Retina (tissue), 1 donor: Measurements from ENCODE around the gene LRRC40.

Source experiments
- DNase-seq: peaks from one replicate; pipeline ENCODE4 v3.0.0-alpha.2; 2016

Gene LRRC40

GRCh38 chr1:70109241-70109640 is 96.1 kb downstream of the LRRC40 start:
- DNase-seq, result no peak

DNA sequence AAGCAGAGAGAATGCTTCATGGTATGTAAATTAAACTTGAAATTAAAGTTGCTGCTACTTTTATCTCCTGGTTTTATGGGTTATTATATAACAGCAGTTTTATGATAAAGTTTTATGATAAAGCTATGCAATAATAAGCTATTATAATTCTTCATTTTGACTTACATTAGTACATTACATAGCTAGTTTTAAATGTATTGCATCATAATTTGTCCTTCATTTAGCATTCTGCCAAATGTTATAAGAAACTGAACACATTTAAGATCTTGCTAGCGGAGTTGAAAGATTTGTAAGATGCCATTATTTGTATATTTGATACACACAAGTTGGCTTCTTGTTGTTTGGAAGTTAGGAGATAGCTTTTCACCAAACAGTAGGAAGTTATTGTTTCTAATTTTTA is 101.6 kb downstream of the LRRC40 start:
- no peak for DNase-seq

GRCh38 chr1:70101774-70102173 is 103.6 kb downstream of the LRRC40 start:
- no peak for DNase-seq

DNA sequence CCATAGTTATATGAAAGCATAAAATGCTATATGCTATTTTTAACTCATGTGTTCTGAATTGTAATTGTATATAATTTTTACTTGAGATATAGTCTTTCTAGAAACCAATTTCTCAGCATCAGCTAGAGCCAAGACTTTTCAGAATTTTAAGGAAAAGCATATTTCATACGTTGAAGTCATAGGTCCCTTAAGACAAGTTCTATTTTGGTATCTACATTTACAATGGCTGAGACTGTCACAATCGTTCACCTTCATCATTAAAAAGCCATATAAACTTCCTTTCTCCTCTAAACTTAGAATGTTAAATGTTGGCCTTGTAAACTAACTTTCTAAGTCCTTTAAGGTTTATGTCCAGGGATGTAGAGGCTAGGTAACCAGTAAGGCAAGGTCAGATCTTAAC is 104.1 kb downstream of the LRRC40 start:
- no peak for DNase-seq
